HG03045 (cell line): ENCODE measurements around the gene RSPH9.

ENCODE experiments used
- ATAC-seq: cut with Tn5 transposase; IDR thresholded peaks from one replicate; pipeline ENCODE4 v1.9.1; 2021; ENCODE audit warnings: mild to moderate bottlenecking, moderate library complexity; ENCODE audit not compliant: unreplicated experiment

The RSPH9 gene

DNA sequence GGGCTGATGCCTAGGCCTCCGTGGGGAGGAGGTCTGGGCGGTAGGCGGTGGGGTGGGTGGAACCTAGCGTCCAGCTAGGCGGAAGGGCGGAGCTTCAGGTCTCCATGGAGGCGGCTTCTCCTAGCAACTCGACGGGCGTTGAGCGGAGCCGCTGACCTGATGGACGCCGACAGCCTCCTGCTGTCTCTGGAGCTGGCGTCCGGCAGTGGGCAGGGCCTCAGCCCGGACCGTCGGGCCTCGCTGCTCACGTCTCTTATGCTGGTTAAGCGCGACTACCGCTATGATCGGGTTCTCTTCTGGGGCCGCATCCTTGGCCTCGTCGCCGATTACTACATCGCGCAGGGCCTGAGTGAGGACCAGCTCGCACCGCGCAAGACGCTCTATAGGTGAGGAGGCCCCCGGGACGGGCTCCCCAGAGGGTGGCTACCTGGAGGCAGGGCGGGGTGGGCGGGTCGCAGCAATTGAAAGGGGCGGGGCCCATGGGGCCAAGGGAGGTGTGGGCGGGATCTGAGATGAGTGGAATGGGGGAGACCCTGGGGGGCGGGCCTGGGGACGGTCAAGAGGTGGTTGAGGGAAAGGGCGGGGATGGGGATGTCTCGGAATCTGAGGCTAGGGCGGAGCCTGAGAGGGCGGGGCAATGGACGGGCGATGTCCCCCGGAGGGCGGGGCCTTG, at the start of gene RSPH9:
Gene RSPH9, plus strand, starts transcription at position 97 of the 673 bp plus-strand sequence. Its CDS starts 63 bp downstream, at position 160.
- no peak for ATAC-seq

DNA sequence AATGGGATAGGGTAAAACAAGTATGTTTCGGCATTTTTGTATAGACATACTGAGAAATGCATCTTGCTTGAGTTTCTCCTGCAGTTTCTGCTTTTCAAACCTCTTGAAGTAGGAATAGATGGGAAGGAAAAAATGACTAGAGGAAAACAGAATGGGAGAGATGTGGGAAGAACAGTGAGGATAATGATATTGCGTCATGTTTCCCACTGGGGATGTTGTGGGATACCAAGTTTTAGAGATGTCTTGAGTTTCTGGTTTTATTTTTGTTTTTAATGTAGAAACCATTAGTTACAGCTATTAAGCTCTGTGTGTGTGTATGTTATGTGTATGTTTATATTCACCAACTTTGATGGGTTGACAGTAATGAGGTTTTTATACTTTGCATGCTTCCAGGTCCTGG, 44.2 kb upstream of the RSPH9 start:
- no peak for ATAC-seq

DNA sequence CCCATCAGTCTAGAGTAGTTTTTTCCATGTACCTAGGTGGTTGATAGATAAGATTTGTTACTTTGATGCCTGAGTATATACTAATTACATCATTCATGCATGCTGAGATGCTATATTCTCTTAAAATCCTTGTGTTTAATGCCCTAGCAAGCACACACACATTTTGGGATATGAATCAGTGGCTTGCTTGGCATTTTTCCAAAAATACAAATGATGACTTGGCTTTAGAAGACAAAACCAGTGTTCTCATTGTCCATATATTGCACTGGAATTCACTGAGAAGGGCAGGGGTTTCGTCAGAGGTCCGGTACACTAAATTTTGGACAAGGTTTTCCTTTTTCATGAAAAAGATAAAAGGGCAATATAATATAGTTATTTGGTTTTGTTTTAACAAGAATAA, 40.7 kb upstream of the RSPH9 start:
- ATAC-seq = no peak

- ATAC-seq = no peak
Observed at GRCh38 chr6:43606019-43606418, 38.8 kb upstream of the RSPH9 start.

DNA sequence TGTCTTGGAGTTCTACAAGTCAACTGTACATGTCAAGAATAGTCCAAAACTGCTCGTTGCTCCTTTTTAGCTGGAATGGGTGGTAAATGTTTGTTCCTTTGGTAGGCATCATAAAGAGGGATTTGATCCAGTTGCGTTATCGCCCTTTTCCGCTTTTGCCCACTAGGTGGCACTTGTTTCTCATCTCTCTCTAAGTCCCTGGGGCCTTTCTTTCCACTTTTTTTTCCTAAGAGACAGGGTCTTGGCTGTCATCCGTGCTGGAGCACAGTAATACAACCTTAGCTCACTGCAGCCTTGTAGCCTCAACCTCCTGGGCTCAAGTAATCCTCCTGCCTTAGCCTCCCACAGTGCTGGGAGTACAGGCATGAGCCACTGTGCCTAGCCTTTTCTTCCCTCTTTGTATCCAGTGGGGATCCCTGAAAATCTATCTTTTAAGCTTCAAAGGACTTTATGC, 36.5 kb upstream of the RSPH9 start:
- no peak for ATAC-seq

GRCh38 chr6:43608807-43609206, 36.0 kb upstream of the RSPH9 start:
- ATAC-seq = no peak

GRCh38 chr6:43609402-43609801, 35.4 kb upstream of the RSPH9 start:
- ATAC-seq = no peak

GRCh38 chr6:43610431-43610830, 34.4 kb upstream of the RSPH9 start:
- no peak for ATAC-seq

- ATAC-seq = no peak
Observed at GRCh38 chr6:43613721-43614395, 31.0 kb upstream of the RSPH9 start.

DNA sequence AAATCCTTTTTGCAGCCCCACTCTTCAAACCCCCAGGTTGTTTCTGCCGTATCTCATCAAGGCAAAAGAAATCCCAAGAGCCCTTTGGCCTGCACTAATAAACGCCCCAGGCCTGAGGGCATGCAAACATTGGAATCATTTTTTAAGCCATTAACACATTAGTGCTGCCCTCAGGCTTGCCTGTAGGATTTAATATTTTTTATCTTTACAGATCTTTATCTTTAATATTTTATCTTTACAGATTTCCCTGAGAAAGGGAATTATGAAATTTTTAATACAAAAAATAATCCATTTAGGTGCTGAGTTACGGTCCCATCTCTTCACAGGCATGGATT, 30.5 kb upstream of the RSPH9 start:
- no peak for ATAC-seq

DNA sequence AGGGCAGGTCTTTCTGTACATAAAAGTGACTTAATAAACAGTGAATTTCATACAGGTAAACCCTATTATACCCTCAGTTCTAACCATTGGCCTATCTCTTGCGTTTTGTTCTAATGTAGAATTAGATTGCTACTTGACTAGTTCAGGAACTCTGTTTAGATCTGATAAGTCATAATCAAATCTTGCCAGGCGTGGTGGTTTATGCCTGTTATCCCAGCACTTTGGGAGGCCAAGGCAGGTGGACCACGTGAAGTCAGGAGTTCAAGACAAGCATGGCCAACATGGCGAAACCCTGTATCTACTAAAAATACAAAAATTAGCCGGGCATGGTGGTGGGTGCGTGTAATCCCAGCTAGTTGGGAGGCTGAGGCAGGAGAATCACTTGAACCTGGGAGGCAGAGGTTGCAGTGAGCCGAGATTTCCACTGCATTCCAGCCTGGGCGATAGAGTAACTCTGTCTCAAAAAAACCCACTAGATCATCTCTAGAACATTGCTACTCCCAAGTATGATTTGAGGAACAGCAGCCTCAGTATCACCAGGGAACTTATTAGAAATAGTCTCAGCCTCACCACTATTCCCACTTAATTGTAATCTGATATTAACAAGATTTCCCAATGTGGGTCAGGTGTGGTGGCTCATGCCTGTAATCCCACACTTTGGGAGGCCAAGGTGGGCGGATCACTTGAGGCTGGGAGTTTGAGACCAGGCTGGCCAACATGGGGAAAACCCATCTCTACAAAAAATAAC, 27.9 kb upstream of the RSPH9 start:
- no peak for ATAC-seq

DNA sequence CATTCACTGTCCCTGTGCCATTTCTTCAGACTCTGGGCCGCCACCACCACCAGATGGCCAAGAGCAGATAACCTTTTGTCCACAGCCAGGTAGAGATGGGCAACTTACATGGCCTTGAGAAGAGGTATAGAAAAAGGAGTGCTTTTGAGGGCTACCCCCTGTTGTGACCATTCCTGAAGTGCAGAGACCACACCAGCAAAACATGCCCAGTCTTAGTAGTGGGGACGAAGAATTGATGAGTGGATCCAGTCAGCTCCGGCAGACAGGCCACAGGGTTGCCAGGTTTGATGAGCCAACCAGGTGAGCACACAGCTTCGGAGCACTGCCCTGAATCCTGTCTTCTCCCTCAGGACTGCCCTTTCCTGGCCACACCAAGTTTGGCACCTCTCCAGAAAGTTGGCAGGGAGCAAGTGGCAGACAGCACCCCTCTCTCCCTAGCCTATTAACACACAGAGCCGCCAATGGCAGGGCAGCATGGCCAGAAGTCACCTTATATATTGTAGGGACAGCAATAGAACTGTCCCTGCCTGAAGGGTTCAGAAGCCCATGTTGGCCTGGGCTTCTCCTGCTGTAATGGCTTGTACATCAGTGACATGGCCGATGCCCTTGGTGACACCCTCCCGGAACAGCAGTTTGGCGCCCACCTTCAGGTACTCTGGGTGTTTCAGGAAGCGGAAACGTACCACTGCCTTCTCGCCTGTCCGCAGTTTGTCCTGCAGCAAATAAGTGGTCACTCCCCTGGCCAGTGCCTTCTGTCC, 23.6 kb upstream of the RSPH9 start:
- no peak for ATAC-seq

GRCh38 chr6:43621836-43622180, 23.0 kb upstream of the RSPH9 start:
- ATAC-seq = no peak

- no peak for ATAC-seq
Observed at GRCh38 chr6:43622541-43622940, 22.3 kb upstream of the RSPH9 start.

GRCh38 chr6:43623880-43624785, 20.7 kb upstream of the RSPH9 start:
- no peak for ATAC-seq

- no peak for ATAC-seq
Observed at GRCh38 chr6:43624786-43625288, 20.0 kb upstream of the RSPH9 start.

DNA sequence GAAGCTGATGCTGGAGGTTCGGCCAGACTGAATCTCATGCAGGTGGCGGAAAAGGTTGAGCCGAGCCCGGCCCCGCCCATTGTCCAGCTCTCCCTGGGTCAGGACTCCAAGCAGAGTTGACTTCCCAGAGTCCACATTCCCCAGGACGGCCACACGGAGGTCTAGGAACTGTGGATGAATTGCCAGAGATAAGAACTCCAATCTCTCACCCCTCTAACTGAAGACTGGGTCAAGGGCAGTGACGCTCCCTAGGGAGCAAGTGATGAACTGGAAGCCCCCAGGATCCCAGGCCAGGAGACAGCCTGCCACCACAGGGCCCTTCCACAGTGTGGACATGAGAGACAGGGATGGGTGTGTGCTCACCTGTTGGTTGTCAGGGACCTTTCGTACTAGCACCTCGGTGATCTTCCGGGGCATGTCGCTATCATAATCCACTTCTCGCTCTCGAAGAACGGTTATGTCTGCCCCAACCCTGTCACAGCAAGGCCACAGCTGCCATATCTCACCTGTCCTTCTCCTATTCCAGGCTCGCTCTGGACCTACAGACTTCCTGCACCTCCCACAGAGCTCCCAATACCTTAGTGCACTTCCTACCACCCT, 19.3 kb upstream of the RSPH9 start:
- no peak for ATAC-seq

DNA sequence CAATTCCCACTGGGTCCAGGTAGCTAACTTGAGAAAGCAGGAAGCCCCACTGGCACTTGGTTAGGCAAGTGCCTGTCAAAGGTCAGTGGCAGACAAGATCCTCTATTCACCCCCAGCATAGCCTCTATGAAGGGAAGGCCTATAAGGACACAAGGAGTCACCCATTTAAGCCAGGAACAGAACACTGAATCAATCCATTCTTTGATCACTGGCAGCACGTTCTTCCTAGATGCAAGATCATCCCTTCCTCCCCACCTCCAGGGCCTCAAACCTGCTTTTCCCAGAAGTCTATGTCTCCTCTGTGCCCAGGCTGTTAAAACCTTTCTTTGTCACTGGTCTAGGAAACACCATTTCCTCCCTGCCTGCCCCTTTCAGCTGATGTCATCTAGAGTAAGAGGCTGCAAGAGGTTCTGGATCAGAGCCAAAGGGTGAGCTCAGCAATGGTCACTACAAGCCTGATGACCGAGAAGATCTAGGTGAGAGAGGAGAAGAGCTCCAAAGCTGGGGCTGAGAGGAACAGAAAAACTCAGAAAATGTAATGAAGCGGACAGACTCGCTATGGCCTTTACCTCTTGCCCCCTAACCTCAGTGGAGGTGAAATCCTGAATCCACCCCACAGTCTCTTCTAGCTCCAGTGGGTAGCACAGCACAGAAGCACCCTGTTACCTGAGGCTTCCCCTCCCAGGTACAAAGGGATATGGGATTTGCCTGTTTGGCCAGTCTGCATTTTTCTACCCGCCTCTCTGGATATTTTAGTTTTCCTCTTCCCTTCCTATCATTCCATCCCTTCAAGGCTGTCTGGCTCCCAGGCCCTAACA, 17.6 kb upstream of the RSPH9 start:
- ATAC-seq = no peak
